A549 (cell line): Measurements from ENCODE around the gene PTPRN2. TPM values are rescaled to one million over a fixed set of nuclear protein-coding genes. Genes with fewer than 3 reads are reported as not detected.

Experiments used
- ATAC-seq, 2 experiments: fragments of 200-7000 bp in 1 of 2; fragments of >200 bp in 1 of 2; cut with Nextera tagmentation in 1 of 2; cut with Tn5 transposase in 1 of 2; 3 replicates each; pipeline versions ENCODE4 v1.8.0 to v1.9.1; 2018 to 2020; ENCODE audit warnings: mild to moderate bottlenecking in 1 of 2, moderate library complexity in 1 of 2
- CTCF ChIA-PET: fragments of 300-600 bp; sonication (Branson Sonifier 250); formaldehyde crosslinking; extraction: SDS; loops from one replicate; lab custom pipeline; 2021; ENCODE audit warnings: antibody characterized with exemption, inconsistent platforms; lab: Yijun Ruan, JAX
- POLR2A ChIA-PET: fragments of 350-600 bp; formaldehyde crosslinking; extraction: SDS; loops from one replicate; lab custom pipeline; 2021; ENCODE audit warnings: antibody characterized with exemption, inconsistent platforms; lab: Yijun Ruan, JAX
- DNase-seq, 2 experiments: peaks; one replicate each; pipeline versions ENCODE4 v3.0.0 to v3.0.0-alpha.2; 2011 to 2016; ENCODE audit warnings: low read depth in 1 of 2, low spot score in 1 of 2
- FAIRE-seq: peaks from 2 replicates; lab custom pipeline; 2011; peaks lifted over from hg19 to GRCh38; lab: Jason Lieb, UNC
- H3K27ac ChIP-seq, 2 experiments: fragments of >200 bp; sonication (Bioruptor Twin); formaldehyde crosslinking; 3 replicates each; pipeline ENCODE4 v1.5.1; 2016 to 2017
- H3K4me1 ChIP-seq: fragments of >200 bp; sonication (Bioruptor Twin); formaldehyde crosslinking; 3 replicates; pipeline ENCODE4 v1.6.1; 2016
- H3K4me2 ChIP-seq: fragments of >200 bp; sonication (Bioruptor Twin); formaldehyde crosslinking; 3 replicates; pipeline ENCODE4 v1.6.1; 2016
- H3K4me3 ChIP-seq: fragments of >200 bp; sonication (Bioruptor Twin); formaldehyde crosslinking; 3 replicates; pipeline ENCODE4 v1.5.1; 2016
- H3K9me3 ChIP-seq: fragments of >200 bp; sonication (Bioruptor Twin); formaldehyde crosslinking; 3 replicates; pipeline ENCODE4 v1.6.1; 2016
- CBX8 ChIP-seq: fragments of 200-600 bp; sonication (generic); IDR thresholded peaks from 2 replicates; pipeline ENCODE4 v1.6.1; 2016
- CHD4 ChIP-seq: fragments of 200-600 bp; sonication (generic); IDR thresholded peaks from 2 replicates; pipeline ENCODE4 v1.6.1; 2016; ENCODE audit warnings: antibody characterized with exemption, mild to moderate bottlenecking, borderline replicate concordance
- EP300 ChIP-seq, 2 experiments: fragments of >200 bp; sonication (Bioruptor Twin); formaldehyde crosslinking; IDR thresholded peaks; 2 replicates in 1 of 2; 3 replicates in 1 of 2; pipeline ENCODE4 v1.6.1; 2016 to 2017
- GATA3 ChIP-seq: IDR thresholded peaks from 2 replicates; pipeline ENCODE4 v1.6.1; 2012; ENCODE audit warnings: borderline replicate concordance
- HDAC2 ChIP-seq: fragments of 200-600 bp; sonication (generic); IDR thresholded peaks from 2 replicates; pipeline ENCODE4 v1.6.1; 2016
- HOXA7 ChIP-seq: fragments of 250-450 bp; sonication (Bioruptor Pico); IDR thresholded peaks from 2 replicates; pipeline ENCODE4 v1.5.0; 2020; ENCODE audit warnings: mild to moderate bottlenecking, moderate library complexity
- HOXB13 ChIP-seq: fragments of 250-450 bp; sonication (Bioruptor Pico); IDR thresholded peaks from 2 replicates; pipeline ENCODE4 v1.5.0; 2020; ENCODE audit warnings: low read depth, mild to moderate bottlenecking, moderate library complexity
- JUNB ChIP-seq: fragments of >200 bp; sonication (Bioruptor Twin); formaldehyde crosslinking; IDR thresholded peaks from 2 replicates; pipeline ENCODE4 v1.6.1; 2016
- KDM5A ChIP-seq: fragments of 200-600 bp; sonication (generic); IDR thresholded peaks from 2 replicates; pipeline ENCODE4 v1.6.1; 2016; ENCODE audit warnings: antibody characterized with exemption, mild to moderate bottlenecking
- MAFK ChIP-seq: fragments of 450-650 bp; IDR thresholded peaks from 2 replicates; pipeline ENCODE4 v1.6.1; 2014; ENCODE audit not compliant: partially characterized antibody
- NR3C1 ChIP-seq: fragments of >200 bp; sonication (Bioruptor Twin); formaldehyde crosslinking; IDR thresholded peaks from 3 replicates; pipeline ENCODE4 v1.6.1; 2017
- PHF8 ChIP-seq: fragments of 200-600 bp; sonication (generic); IDR thresholded peaks from 2 replicates; pipeline ENCODE4 v1.6.1; 2016; ENCODE audit warnings: low read depth, mild to moderate bottlenecking, antibody characterized with exemption, moderate library complexity, borderline replicate concordance
- RCOR1 ChIP-seq: fragments of 150-350 bp; IDR thresholded peaks from 2 replicates; pipeline ENCODE4 v1.6.1; 2014; ENCODE audit warnings: antibody characterized with exemption, low read length, low read depth
- SREBF2 ChIP-seq: fragments of 450-650 bp; IDR thresholded peaks from 2 replicates; pipeline ENCODE4 v1.6.1; 2014; ENCODE audit warnings: mild to moderate bottlenecking, moderate library complexity
- TFCP2L1 ChIP-seq: fragments of 250-450 bp; sonication (Bioruptor Pico); IDR thresholded peaks from 2 replicates; pipeline ENCODE4 v1.5.0; 2021; ENCODE audit warnings: mild to moderate bottlenecking
- ZC3H11A ChIP-seq: fragments of 450-650 bp; IDR thresholded peaks from 2 replicates; pipeline ENCODE4 v1.6.1; 2014; ENCODE audit warnings: antibody characterized with exemption, mild to moderate bottlenecking
- ZFP36 ChIP-seq: fragments of 450-650 bp; IDR thresholded peaks from 2 replicates; pipeline ENCODE4 v1.6.1; 2014; ENCODE audit warnings: borderline replicate concordance; ENCODE audit not compliant: partially characterized antibody
- ZSCAN20 ChIP-seq: fragments of 250-450 bp; sonication (Bioruptor Pico); IDR thresholded peaks from 2 replicates; pipeline ENCODE4 v1.8.0; 2022; ENCODE audit warnings: mild to moderate bottlenecking, moderate library complexity
- WGBS: methylation state at CpG from one replicate; pipeline ENCODE4 v1.1.6; 2017; ENCODE audit errors: missing lambda C conversion rate; 5-methylcytosine and 5-hydroxymethylcytosine counted together
- polyA plus RNA-seq, 4 experiments: library from polyadenylated mRNA; depleted of rRNA in 3 of 4; stranded (reverse); fragments of >200 nt; fragmentation: RNase III in 1 of 4; extraction: RNeasy Plus Mini Kit Qiagen cat#74134 plus additional on column Dnase treatment in 1 of 4; gene quantifications; 2 replicates in 3 of 4; 3 replicates in 1 of 4; pipeline ENCODE4 v1.2.3, GENCODE V29; 2011 to 2017
- TF ChIP-seq, protein P1 (sequence below): IDR thresholded peaks from 2 replicates; pipeline ENCODE4 v1.6.1; 2012
- TF ChIP-seq, protein P2 (sequence below): fragments of 250-450 bp; sonication (Bioruptor Pico); IDR thresholded peaks from 2 replicates; pipeline ENCODE4 v1.5.0; 2021; ENCODE audit warnings: mild to moderate bottlenecking, moderate library complexity, borderline replicate concordance
- TF ChIP-seq, protein P3 (sequence below): fragments of >200 bp; sonication (Bioruptor Twin); formaldehyde crosslinking; IDR thresholded peaks from 3 replicates; pipeline ENCODE4 v1.6.1; 2016
- TF ChIP-seq, protein P4 (sequence below): fragments of 200-600 bp; sonication (generic); IDR thresholded peaks from 2 replicates; pipeline ENCODE4 v1.6.1; 2016; ENCODE audit warnings: antibody characterized with exemption, mild to moderate bottlenecking, moderate library complexity
- TF ChIP-seq, protein P5 (sequence below): fragments of >200 bp; sonication (Bioruptor Twin); formaldehyde crosslinking; IDR thresholded peaks from 3 replicates; pipeline ENCODE4 v1.5.1; 2016

Gene PTPRN2
- polyA plus RNA-seq, 2 of the 4 experiments (the other 2 are of a cell fraction) = 0.41 to 1.2 TPM

DNA sequence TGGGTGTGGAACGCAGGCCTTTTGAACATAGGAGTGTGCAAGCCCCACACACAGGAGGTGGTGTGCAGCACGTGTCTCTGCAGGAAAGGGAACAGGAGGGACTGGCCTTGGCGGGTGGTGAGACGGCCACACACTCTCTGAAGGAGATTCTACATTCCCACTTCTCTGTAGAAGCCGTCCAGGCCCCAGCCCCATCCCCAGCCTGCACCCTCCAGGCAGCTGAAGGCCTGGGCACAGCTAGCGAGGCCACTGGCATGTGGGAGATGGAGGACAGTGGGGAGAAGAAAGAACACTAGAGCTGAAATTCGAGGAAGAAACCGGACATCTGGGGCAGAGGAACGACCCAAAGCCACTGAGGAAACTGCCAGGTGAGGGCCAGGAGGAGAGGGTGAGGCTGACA lies 743.5 kb downstream of the PTPRN2 start:
- ChIA-PET CTCF (no interaction called here), POLR2A (no interaction called here)
- FAIRE-seq (no peak), ATAC-seq (no peak), DNase-seq (no peak)
- no peaks in the 10 kb centered on the region for H3K4me1 ChIP-seq
- H3K4me2 ChIP-seq = no peak overlapping the region
- H3K9me3 ChIP-seq = peaks cover 11% of the 10 kb centered on the region; the same call in 2 of the 3 replicates
- H3K4me3 ChIP-seq = no peak overlapping the region
- no peak overlapping the region for H3K27ac ChIP-seq
- no peak for TF ChIP-seq GATA3
- TF ChIP-seq ZFP36 = no peak
- no peak for TF ChIP-seq HOXA7
- TF ChIP-seq, protein P1, sequence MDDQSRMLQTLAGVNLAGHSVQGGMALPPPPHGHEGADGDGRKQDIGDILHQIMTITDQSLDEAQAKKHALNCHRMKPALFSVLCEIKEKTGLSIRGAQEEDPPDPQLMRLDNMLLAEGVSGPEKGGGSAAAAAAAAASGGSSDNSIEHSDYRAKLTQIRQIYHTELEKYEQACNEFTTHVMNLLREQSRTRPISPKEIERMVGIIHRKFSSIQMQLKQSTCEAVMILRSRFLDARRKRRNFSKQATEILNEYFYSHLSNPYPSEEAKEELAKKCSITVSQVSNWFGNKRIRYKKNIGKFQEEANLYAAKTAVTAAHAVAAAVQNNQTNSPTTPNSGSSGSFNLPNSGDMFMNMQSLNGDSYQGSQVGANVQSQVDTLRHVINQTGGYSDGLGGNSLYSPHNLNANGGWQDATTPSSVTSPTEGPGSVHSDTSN = no peak
- TF ChIP-seq, protein P2, sequence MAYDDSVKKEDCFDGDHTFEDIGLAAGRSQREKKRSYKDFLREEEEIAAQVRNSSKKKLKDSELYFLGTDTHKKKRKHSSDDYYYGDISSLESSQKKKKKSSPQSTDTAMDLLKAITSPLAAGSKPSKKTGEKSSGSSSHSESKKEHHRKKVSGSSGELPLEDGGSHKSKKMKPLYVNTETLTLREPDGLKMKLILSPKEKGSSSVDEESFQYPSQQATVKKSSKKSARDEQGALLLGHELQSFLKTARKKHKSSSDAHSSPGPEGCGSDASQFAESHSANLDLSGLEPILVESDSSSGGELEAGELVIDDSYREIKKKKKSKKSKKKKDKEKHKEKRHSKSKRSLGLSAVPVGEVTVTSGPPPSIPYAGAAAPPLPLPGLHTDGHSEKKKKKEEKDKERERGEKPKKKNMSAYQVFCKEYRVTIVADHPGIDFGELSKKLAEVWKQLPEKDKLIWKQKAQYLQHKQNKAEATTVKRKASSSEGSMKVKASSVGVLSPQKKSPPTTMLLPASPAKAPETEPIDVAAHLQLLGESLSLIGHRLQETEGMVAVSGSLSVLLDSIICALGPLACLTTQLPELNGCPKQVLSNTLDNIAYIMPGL (CRISPR knock-in tag) = no peak
- WGBS = 22% methylated on average over 8 of the region's 9 CpGs

DNA sequence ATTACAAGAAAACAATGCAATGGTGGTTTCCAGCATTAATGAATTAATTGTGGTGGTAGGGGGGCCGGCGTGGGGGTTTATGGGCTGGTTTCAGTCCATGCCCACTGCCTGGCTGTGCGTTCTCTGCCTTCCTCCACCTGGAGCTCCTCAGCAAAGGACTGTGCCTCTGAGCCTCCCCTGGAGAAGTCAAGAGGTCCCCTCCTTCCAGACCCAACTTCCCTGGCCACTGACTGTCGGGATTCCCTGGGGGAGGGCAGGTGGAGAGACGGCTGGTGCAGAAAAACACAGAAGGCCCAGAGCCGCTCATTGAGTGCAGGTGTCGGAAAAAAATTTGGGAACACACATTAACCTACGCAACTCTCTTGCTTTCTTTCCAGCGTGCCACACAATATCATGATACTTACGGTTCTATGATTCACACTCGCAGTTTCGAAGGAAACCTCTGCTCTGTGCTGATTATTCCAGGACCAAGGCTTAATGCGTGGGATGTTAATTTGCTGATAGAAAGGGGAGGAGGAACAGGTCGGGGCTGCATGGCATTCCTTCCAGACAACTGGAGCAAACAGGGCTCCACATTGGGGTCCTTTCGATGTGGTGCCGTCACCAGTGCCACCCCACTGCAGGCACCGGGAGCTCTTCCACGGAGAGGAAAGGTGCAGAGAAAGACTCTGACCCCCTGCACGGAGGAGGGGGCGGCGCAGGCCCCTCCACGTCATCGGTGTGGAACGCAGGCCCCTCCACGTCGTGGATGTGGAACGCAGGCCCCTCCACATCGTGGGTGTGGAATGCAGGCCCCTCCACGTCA lies 744.1 kb downstream of the PTPRN2 start:
- TF ChIP-seq PHF8 (no peak), ZFP36 (no peak), CHD4 (no peak), MAFK (no peak), NR3C1 (no peak), EP300 (IDR thresholded peaks at IDR 0.05) (no peak), SREBF2 (no peak), ZC3H11A (no peak), HOXB13 (no peak), HDAC2 (no peak), JUNB (no peak), ZSCAN20 (CRISPR knock-in tag) (no peak), KDM5A (no peak)
- TF ChIP-seq, protein P3, sequence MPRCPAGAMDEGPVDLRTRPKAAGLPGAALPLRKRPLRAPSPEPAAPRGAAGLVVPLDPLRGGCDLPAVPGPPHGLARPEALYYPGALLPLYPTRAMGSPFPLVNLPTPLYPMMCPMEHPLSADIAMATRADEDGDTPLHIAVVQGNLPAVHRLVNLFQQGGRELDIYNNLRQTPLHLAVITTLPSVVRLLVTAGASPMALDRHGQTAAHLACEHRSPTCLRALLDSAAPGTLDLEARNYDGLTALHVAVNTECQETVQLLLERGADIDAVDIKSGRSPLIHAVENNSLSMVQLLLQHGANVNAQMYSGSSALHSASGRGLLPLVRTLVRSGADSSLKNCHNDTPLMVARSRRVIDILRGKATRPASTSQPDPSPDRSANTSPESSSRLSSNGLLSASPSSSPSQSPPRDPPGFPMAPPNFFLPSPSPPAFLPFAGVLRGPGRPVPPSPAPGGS = no peak
- H3K4me3 ChIP-seq = no peak overlapping the region
- no peak overlapping the region for H3K27ac ChIP-seq
- H3K4me1 ChIP-seq = no peaks in the 10 kb centered on the region
- ATAC-seq (no peak), FAIRE-seq (no peak), DNase-seq (no peak)
- ChIA-PET POLR2A (no interaction called here), CTCF (no interaction called here)
- H3K9me3 ChIP-seq = peaks cover 11% of the 10 kb centered on the region; the same call in 2 of the 3 replicates
- 48% methylated on average over 21 of the region's 29 CpGs for whole genome bisulfite sequencing
- no peak overlapping the region for H3K4me2 ChIP-seq

DNA sequence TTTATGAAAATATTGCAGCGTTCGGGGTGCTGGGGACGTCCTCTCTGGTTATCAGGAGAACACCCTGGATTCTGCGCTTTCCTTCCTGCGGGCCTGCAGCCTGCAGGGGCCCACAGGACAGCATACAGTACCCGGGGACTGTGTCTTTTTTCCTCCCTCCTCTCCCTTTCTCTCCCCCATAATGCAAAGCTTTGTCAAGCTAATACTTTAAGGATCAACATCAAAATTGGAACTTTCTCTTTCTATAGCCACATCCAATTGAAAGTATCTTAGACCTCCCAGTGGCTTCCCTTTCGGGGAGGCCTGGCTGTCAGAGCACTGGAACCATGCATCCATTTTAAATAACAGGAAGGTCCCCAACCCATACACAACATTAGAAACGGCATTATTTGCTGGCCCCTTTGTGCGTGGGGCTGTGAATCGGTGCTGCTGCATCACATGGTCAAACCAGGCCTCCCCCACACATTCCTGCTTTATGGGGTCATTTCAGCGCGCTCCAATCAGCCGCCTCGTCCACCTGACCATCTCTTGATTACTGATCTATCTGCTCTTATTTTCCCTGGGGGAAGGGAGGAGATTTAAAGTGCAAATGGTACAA lies 745.8 kb downstream of the PTPRN2 start:
- ChIA-PET POLR2A (no interaction called here), CTCF (no interaction called here)
- H3K27ac ChIP-seq = no peak overlapping the region
- no peak for DNase-seq
- H3K9me3 ChIP-seq = peaks cover 11% of the 10 kb centered on the region; the same call in 2 of the 3 replicates
- H3K4me3 ChIP-seq = no peak overlapping the region
- H3K4me1 ChIP-seq = no peaks in the 10 kb centered on the region
- ATAC-seq = no peak
- FAIRE-seq = no peak
- WGBS = 44% methylated on average over 14 of the region's 14 CpGs
- H3K4me2 ChIP-seq = no peak overlapping the region
- no peak for TF ChIP-seq CBX8
- TF ChIP-seq GATA3 = no peak
- no peak for TF ChIP-seq RCOR1
- no peak for TF ChIP-seq SREBF2
- TF ChIP-seq TFCP2L1 (CRISPR knock-in tag) = no peak
- TF ChIP-seq, protein P4, sequence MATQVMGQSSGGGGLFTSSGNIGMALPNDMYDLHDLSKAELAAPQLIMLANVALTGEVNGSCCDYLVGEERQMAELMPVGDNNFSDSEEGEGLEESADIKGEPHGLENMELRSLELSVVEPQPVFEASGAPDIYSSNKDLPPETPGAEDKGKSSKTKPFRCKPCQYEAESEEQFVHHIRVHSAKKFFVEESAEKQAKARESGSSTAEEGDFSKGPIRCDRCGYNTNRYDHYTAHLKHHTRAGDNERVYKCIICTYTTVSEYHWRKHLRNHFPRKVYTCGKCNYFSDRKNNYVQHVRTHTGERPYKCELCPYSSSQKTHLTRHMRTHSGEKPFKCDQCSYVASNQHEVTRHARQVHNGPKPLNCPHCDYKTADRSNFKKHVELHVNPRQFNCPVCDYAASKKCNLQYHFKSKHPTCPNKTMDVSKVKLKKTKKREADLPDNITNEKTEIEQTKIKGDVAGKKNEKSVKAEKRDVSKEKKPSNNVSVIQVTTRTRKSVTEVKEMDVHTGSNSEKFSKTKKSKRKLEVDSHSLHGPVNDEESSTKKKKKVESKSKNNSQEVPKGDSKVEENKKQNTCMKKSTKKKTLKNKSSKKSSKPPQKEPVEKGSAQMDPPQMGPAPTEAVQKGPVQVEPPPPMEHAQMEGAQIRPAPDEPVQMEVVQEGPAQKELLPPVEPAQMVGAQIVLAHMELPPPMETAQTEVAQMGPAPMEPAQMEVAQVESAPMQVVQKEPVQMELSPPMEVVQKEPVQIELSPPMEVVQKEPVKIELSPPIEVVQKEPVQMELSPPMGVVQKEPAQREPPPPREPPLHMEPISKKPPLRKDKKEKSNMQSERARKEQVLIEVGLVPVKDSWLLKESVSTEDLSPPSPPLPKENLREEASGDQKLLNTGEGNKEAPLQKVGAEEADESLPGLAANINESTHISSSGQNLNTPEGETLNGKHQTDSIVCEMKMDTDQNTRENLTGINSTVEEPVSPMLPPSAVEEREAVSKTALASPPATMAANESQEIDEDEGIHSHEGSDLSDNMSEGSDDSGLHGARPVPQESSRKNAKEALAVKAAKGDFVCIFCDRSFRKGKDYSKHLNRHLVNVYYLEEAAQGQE = no peak
- TF ChIP-seq EP300 (IDR thresholded peaks at IDR 0.05) = no peak
- TF ChIP-seq JUNB = no peak
- TF ChIP-seq, protein P5, sequence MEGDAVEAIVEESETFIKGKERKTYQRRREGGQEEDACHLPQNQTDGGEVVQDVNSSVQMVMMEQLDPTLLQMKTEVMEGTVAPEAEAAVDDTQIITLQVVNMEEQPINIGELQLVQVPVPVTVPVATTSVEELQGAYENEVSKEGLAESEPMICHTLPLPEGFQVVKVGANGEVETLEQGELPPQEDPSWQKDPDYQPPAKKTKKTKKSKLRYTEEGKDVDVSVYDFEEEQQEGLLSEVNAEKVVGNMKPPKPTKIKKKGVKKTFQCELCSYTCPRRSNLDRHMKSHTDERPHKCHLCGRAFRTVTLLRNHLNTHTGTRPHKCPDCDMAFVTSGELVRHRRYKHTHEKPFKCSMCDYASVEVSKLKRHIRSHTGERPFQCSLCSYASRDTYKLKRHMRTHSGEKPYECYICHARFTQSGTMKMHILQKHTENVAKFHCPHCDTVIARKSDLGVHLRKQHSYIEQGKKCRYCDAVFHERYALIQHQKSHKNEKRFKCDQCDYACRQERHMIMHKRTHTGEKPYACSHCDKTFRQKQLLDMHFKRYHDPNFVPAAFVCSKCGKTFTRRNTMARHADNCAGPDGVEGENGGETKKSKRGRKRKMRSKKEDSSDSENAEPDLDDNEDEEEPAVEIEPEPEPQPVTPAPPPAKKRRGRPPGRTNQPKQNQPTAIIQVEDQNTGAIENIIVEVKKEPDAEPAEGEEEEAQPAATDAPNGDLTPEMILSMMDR = no peak
